ENCODE data around the gene CDH23. TPM values are rescaled to one million over a fixed set of nuclear protein-coding genes. Genes with fewer than 3 reads are reported as not detected.

Gene CDH23
- polyA plus RNA-seq, 1 donor (not counting 4 experiments of a cell fraction or from before 2014, with no cell fraction given), result 0.01 TPM

DNA sequence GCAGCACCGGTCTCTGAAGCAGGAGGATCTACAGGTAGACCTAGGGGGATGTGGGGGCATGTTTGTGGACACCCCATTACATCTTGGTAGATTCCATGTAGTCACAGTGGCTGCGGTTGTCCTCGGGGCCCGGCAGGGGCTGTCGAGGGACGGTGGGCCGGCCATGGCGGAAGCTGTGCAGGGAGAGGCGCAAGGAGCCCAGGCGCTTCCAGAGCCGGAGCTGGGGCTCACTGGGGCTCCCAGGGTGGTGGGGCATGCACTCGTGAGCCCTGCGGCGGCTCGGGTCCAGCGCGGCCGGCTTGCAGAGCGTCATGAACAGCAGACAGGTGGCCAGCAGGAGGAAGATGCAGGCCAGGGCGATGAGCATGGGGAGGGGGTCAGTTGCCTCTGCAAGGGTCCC is 319.1 kb downstream of the CDH23 start:
- no peak overlapping the region for H3K9ac ChIP-seq (ENCODE audit: control insufficient read depth, extremely low read depth, insufficient read depth, low read length)
- H3K36me3 ChIP-seq (ENCODE audit: control insufficient read depth in 2 of 2, extremely low read depth in 1 of 2, insufficient read depth in 2 of 2, low read length in 2 of 2), result no peaks in the 10 kb centered on the region
- H4K20me1 ChIP-seq (ENCODE audit: control insufficient read depth, extremely low read depth, insufficient read depth, low read length), result no peaks in the 10 kb centered on the region
- H3K9me1 ChIP-seq (ENCODE audit: control insufficient read depth, extremely low read depth, insufficient read depth, low read length), result no peaks in the 10 kb centered on the region
- TF ChIP-seq, protein P1, sequence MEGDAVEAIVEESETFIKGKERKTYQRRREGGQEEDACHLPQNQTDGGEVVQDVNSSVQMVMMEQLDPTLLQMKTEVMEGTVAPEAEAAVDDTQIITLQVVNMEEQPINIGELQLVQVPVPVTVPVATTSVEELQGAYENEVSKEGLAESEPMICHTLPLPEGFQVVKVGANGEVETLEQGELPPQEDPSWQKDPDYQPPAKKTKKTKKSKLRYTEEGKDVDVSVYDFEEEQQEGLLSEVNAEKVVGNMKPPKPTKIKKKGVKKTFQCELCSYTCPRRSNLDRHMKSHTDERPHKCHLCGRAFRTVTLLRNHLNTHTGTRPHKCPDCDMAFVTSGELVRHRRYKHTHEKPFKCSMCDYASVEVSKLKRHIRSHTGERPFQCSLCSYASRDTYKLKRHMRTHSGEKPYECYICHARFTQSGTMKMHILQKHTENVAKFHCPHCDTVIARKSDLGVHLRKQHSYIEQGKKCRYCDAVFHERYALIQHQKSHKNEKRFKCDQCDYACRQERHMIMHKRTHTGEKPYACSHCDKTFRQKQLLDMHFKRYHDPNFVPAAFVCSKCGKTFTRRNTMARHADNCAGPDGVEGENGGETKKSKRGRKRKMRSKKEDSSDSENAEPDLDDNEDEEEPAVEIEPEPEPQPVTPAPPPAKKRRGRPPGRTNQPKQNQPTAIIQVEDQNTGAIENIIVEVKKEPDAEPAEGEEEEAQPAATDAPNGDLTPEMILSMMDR (optimal IDR thresholded peaks at IDR 0.05 in 1 of 3, IDR thresholded peaks at IDR 0.05 in 1 of 3, conservative IDR thresholded peaks at IDR 0.05 in 1 of 3; ENCODE audit: extremely low read depth in 1 of 3, insufficient read depth in 2 of 3, low read length in 3 of 3), result no peak
- no peak for TF ChIP-seq EZH2 (IDR thresholded peaks at IDR 0.05; ENCODE audit: low read length)
- DNase-seq (ENCODE audit: low read depth, low spot score) (no peak), FAIRE-seq (no peak)
- peaks cover 17% of the 10 kb centered on the region for H3K4me1 ChIP-seq (ENCODE audit: control insufficient read depth, extremely low read depth, insufficient read depth, low read length)
- H3K79me2 ChIP-seq (ENCODE audit: control insufficient read depth, insufficient read depth, low read length), result no peaks in the 10 kb centered on the region
- dilution Hi-C loops (cut with MboI; ENCODE audit: extremely low pct_ligation_motif_present, low sequenced_read_pairs), result no loop called here
- H2AFZ ChIP-seq (ENCODE audit: control insufficient read depth, low read length), result no peak overlapping the region
- no peak overlapping the region for H3K4me2 ChIP-seq (ENCODE audit: control insufficient read depth, extremely low read depth, insufficient read depth, low read depth, low read length)
- H3K27me3 ChIP-seq (ENCODE audit: control insufficient read depth, extremely low read depth, insufficient read depth, low read length), result no peaks in the 10 kb centered on the region
- H3K4me3 ChIP-seq (ENCODE audit: control insufficient read depth in 2 of 3, extremely low read depth in 1 of 3, insufficient read depth in 2 of 3, low read depth in 1 of 3, low read length in 3 of 3), result no peak overlapping the region
- H3K27ac ChIP-seq (ENCODE audit: control insufficient read depth, insufficient read depth, low read length), result no peak overlapping the region
- no peaks in the 10 kb centered on the region for H3K9me3 ChIP-seq (ENCODE audit: control insufficient read depth, low read depth, low read length)

DNA sequence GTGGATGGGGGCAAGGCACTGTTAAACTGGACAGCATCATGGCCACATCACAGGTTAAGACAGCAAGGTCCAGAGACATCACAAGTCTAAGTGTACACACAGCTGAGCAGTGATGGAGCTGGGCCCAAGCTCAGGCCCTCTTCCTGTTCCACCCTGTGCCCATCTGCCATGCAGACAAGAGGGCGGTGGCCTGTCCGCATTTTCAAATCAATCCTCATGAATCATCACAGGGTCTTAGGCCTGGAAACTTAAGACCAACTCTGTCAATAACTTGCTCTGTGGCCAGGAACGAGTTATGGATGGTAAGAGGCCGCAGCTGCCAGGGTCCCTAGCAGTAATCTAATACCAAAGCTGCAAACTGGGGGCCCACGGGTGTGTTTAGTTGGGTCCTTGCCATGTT is 319.7 kb downstream of the CDH23 start:
- H2AFZ ChIP-seq (ENCODE audit: control insufficient read depth, low read length), result no peak overlapping the region
- no peaks in the 10 kb centered on the region for H4K20me1 ChIP-seq (ENCODE audit: control insufficient read depth, extremely low read depth, insufficient read depth, low read length)
- H3K4me2 ChIP-seq (ENCODE audit: control insufficient read depth, extremely low read depth, insufficient read depth, low read depth, low read length), result no peak overlapping the region
- H3K27me3 ChIP-seq (ENCODE audit: control insufficient read depth, extremely low read depth, insufficient read depth, low read length), result no peaks in the 10 kb centered on the region
- DNase-seq (ENCODE audit: low read depth, low spot score) (no peak), FAIRE-seq (no peak)
- H3K36me3 ChIP-seq (ENCODE audit: control insufficient read depth in 2 of 2, extremely low read depth in 1 of 2, insufficient read depth in 2 of 2, low read length in 2 of 2), result no peaks in the 10 kb centered on the region
- no peaks in the 10 kb centered on the region for H3K9me1 ChIP-seq (ENCODE audit: control insufficient read depth, extremely low read depth, insufficient read depth, low read length)
- no peaks in the 10 kb centered on the region for H3K9me3 ChIP-seq (ENCODE audit: control insufficient read depth, low read depth, low read length)
- no peak overlapping the region for H3K27ac ChIP-seq (ENCODE audit: control insufficient read depth, insufficient read depth, low read length)
- peaks cover 17% of the 10 kb centered on the region for H3K4me1 ChIP-seq (ENCODE audit: control insufficient read depth, extremely low read depth, insufficient read depth, low read length)
- no peaks in the 10 kb centered on the region for H3K79me2 ChIP-seq (ENCODE audit: control insufficient read depth, insufficient read depth, low read length)
- no peak overlapping the region for H3K9ac ChIP-seq (ENCODE audit: control insufficient read depth, extremely low read depth, insufficient read depth, low read length)
- H3K4me3 ChIP-seq (ENCODE audit: control insufficient read depth in 2 of 3, extremely low read depth in 1 of 3, insufficient read depth in 2 of 3, low read depth in 1 of 3, low read length in 3 of 3), result no peak overlapping the region
- dilution Hi-C loops (cut with MboI; ENCODE audit: extremely low pct_ligation_motif_present, low sequenced_read_pairs), result no loop called here
- TF ChIP-seq EZH2 (IDR thresholded peaks at IDR 0.05; ENCODE audit: low read length), result no peak
- TF ChIP-seq, protein P1 (optimal IDR thresholded peaks at IDR 0.05 in 1 of 3, IDR thresholded peaks at IDR 0.05 in 1 of 3, conservative IDR thresholded peaks at IDR 0.05 in 1 of 3; ENCODE audit: extremely low read depth in 1 of 3, insufficient read depth in 2 of 3, low read length in 3 of 3), result no peak
